K562 (cell line): ENCODE measurements around the gene NREP. TPM values are rescaled to one million over a fixed set of nuclear protein-coding genes. Genes with fewer than 3 reads are reported as not detected.
A peak's percentile ranks its signal among the peaks of the same experiment; 100 is the strongest.

ENCODE experiments used
- ATAC-seq: fragments of 200-7000 bp; cut with Tn5 transposase; 3 replicates; pipeline ENCODE4 v1.9.1; 2020; ENCODE audit warnings: moderate library complexity
- BruUV-seq: library from RNA; stranded (reverse); fragments of 400-500 nt; replicated peaks from 2 replicates; lab custom pipeline; 2021; lab: Mats Ljungman, UMichigan
- CTCF ChIA-PET: fragments of 300-600 bp; formaldehyde crosslinking; extraction: SDS; loops from one replicate; lab custom pipeline; 2021; ENCODE audit warnings: low intra/inter-chr PET ratio; lab: Yijun Ruan, JAX
- POLR2A ChIA-PET: fragments of 300-600, 350-650 bp; sonication (Branson Sonifier 250); formaldehyde crosslinking; extraction: SDS; loops from one replicate; lab custom pipeline; 2021; ENCODE audit warnings: antibody characterized with exemption, inconsistent platforms; lab: Yijun Ruan, JAX
- DNase-seq, 4 experiments: peaks; one replicate each; pipeline versions ENCODE4 v3.0.0 to v3.0.0-alpha.2; 2011 to 2018; ENCODE audit warnings: low spot score in 3 of 4, mixed read lengths in 3 of 4; ENCODE audit errors: extremely low read depth in 1 of 4
- FAIRE-seq: peaks from 2 replicates; lab custom pipeline; 2011; peaks lifted over from hg19 to GRCh38; lab: Jason Lieb, UNC
- H2AFZ ChIP-seq: 2 replicates; pipeline ENCODE4 v1.6.0; 2011; ENCODE audit warnings: low read depth, low read length, control low read depth, inconsistent platforms
- H3K27ac ChIP-seq: fragments of 200-600 bp; 3 replicates; pipeline ENCODE4 v1.8.0; 2011; ENCODE audit warnings: low read depth, mild to moderate bottlenecking, control low read depth, inconsistent platforms, low read length, moderate library complexity, mixed read lengths; ENCODE audit errors: extremely low read depth
- H3K27me3 ChIP-seq, 2 experiments: fragments of 300-600 bp in 1 of 2; 2 replicates in 1 of 2; 3 replicates in 1 of 2; pipeline versions ENCODE4 v1.6.0 to v1.8.0; 2011; ENCODE audit warnings: inconsistent platforms in 2 of 2, low read length in 2 of 2, mild to moderate bottlenecking in 1 of 2, mixed read lengths in 1 of 2, moderate library complexity in 1 of 2; ENCODE audit not compliant: control insufficient read depth in 2 of 2, insufficient read depth in 2 of 2
- H3K36me3 ChIP-seq: fragments of 300-600 bp; 3 replicates; pipeline ENCODE4 v1.8.0; 2011; ENCODE audit warnings: mild to moderate bottlenecking, low read length, inconsistent platforms; ENCODE audit not compliant: control insufficient read depth, insufficient read depth
- H3K4me1 ChIP-seq, 2 experiments: fragments of 200-600 bp in 1 of 2; replicated peaks in 1 of 2; 2 replicates in 1 of 2; 3 replicates in 1 of 2; pipeline versions ENCODE4 v1.5.1 to v1.8.0; 2011; ENCODE audit warnings: inconsistent platforms in 2 of 2, low read length in 2 of 2, mild to moderate bottlenecking in 1 of 2, mixed read lengths in 1 of 2, moderate library complexity in 1 of 2; ENCODE audit not compliant: control insufficient read depth in 2 of 2, insufficient read depth in 2 of 2
- H3K4me2 ChIP-seq: 2 replicates; pipeline ENCODE4 v1.6.1; 2011; ENCODE audit warnings: low read length, control low read depth, inconsistent platforms, mixed read lengths; ENCODE audit not compliant: insufficient read depth
- H3K4me3 ChIP-seq: fragments of 200-600 bp; sonication (generic), shearing (Covaris generic); 2 replicates; pipeline ENCODE4 v1.5.1; 2016; ENCODE audit warnings: control low read depth, inconsistent platforms
- H3K79me2 ChIP-seq: fragments of 200-600 bp; 3 replicates; pipeline ENCODE4 v1.8.0; 2011; ENCODE audit warnings: low read length, inconsistent platforms; ENCODE audit not compliant: control insufficient read depth, insufficient read depth
- H3K9ac ChIP-seq, 2 experiments: 2 replicates each; pipeline versions ENCODE4 v1.6.0 to v1.6.1; 2011; ENCODE audit warnings: low read depth in 2 of 2, low read length in 2 of 2, control low read depth in 1 of 2, inconsistent platforms in 1 of 2, mild to moderate bottlenecking in 1 of 2, mixed read lengths in 1 of 2; ENCODE audit not compliant: insufficient read depth in 1 of 2
- H3K9me1 ChIP-seq: one replicate; pipeline ENCODE4 v1.6.0; 2011; ENCODE audit warnings: inconsistent platforms, mild to moderate bottlenecking, low read length, moderate library complexity; ENCODE audit not compliant: control insufficient read depth, insufficient read depth
- H3K9me3 ChIP-seq: replicated peaks from 2 replicates; pipeline ENCODE4 v1.5.1; 2011; ENCODE audit warnings: low read depth, low read length, inconsistent platforms; ENCODE audit not compliant: control insufficient read depth, insufficient read depth
- H4K20me1 ChIP-seq: replicated peaks from 2 replicates; pipeline ENCODE4 v1.6.1; 2011; ENCODE audit warnings: low read length, inconsistent platforms, mixed read lengths; ENCODE audit not compliant: control insufficient read depth, insufficient read depth
- HEY1 ChIP-seq: fragments of 250-450 bp; sonication (Bioruptor Pico); IDR thresholded peaks from 2 replicates; pipeline ENCODE4 v1.5.0; 2020; ENCODE audit warnings: mild to moderate bottlenecking, moderate library complexity, borderline replicate concordance
- MTF1 ChIP-seq: fragments of 250-450 bp; sonication (Bioruptor Pico); IDR thresholded peaks from 2 replicates; pipeline ENCODE4 v1.9.0; 2021; ENCODE audit warnings: moderate library complexity, mild to moderate bottlenecking, inconsistent platforms, borderline replicate concordance
- NR3C1 ChIP-seq: sonication (generic); formaldehyde crosslinking; IDR thresholded peaks from 2 replicates; pipeline ENCODE4 v1.8.1; 2022; ENCODE audit warnings: missing genetic modification reagents
- PHTF2 ChIP-seq: fragments of 250-450 bp; sonication (Bioruptor Pico); IDR thresholded peaks from 2 replicates; pipeline ENCODE4 v1.5.0; 2021; ENCODE audit warnings: mild to moderate bottlenecking
- STAG1 ChIP-seq: sonication (generic); formaldehyde crosslinking; IDR thresholded peaks from 2 replicates; pipeline ENCODE4 v1.5.0; 2020; ENCODE audit warnings: missing genetic modification reagents, borderline replicate concordance
- TARDBP ChIP-seq: fragments of 450-650 bp; IDR thresholded peaks from 2 replicates; pipeline ENCODE4 v1.6.1; 2016
- ZNF431 ChIP-seq: sonication (generic); formaldehyde crosslinking; IDR thresholded peaks from 2 replicates; pipeline ENCODE4 v1.8.0; 2022; ENCODE audit warnings: mild to moderate bottlenecking, missing genetic modification reagents
- WGBS: fragments of 100-300 bp; shearing (Covaris generic); methylation state at CpG from one replicate; pipeline ENCODE4 v1.1.6; 2016; ENCODE audit warnings: low coverage, mixed read lengths; ENCODE audit not compliant: insufficient coverage; ENCODE audit errors: missing lambda C conversion rate; 5-methylcytosine and 5-hydroxymethylcytosine counted together
- in situ Hi-C: fragments of 300-500 bp; cut with MboI; formaldehyde crosslinking; loops from 4 replicates; pipeline ENCODE4 v1.15.0; 2018; ENCODE audit warnings: inconsistent platforms, mixed read lengths
- intact Hi-C: fragments of 100-400 bp; cut with micrococcal nuclease; formaldehyde crosslinking; loops from 2 replicates; pipeline ENCODE4 v1.14.2; 2022
- polyA plus RNA-seq, 8 experiments: library from polyadenylated mRNA; depleted of rRNA in 4 of 8; stranded (reverse) in 5 of 8; unstranded in 3 of 8; fragments of >200 nt; fragmentation: Nextera tagmentation in 2 of 8; fragmentation: Illumina TruSeq in 1 of 8; extraction: Ambion mirVana in 2 of 8; extraction: Trizol in 1 of 8; gene quantifications; 2 replicates each; pipeline versions ENCODE4 v1.2.1 to v1.2.3, GENCODE V29; 2011 to 2014; ENCODE audit warnings: inconsistent platforms in 1 of 8, missing spikeins in 1 of 8
- total RNA-seq, 7 experiments: library from RNA; depleted of rRNA in 6 of 7; stranded (reverse); fragments of >200 nt in 6 of 7; fragmentation: Illumina TruSeq in 2 of 7; extraction: Trizol in 2 of 7; gene quantifications; 2 replicates each; pipeline versions ENCODE4 v1.2.1 to v1.2.3, GENCODE V29; 2011 to 2021; ENCODE audit warnings: low replicate concordance in 1 of 7
- TF ChIP-seq, protein P1 (sequence below): sonication (generic); formaldehyde crosslinking; IDR thresholded peaks from 2 replicates; pipeline ENCODE4 v1.8.0; 2022; ENCODE audit warnings: mild to moderate bottlenecking, missing genetic modification reagents
- TF ChIP-seq, protein P2 (sequence below), 2 experiments: IDR thresholded peaks in 1 of 2; conservative IDR thresholded peaks in 1 of 2; 2 replicates each; pipeline ENCODE4 v1.6.1; 2016; ENCODE audit warnings: low read depth in 2 of 2, mild to moderate bottlenecking in 1 of 2, missing compliant biosample characterization in 1 of 2, missing genetic modification characterization in 1 of 2, moderate library complexity in 1 of 2

NREP gene
- total and polyA plus RNA-seq, 9 of the 15 experiments (the other 6 are each of a cell fraction or from before 2014, with no cell fraction given) = 0.08 to 0.58 (median 0.23) TPM; not detected in 1

DNA sequence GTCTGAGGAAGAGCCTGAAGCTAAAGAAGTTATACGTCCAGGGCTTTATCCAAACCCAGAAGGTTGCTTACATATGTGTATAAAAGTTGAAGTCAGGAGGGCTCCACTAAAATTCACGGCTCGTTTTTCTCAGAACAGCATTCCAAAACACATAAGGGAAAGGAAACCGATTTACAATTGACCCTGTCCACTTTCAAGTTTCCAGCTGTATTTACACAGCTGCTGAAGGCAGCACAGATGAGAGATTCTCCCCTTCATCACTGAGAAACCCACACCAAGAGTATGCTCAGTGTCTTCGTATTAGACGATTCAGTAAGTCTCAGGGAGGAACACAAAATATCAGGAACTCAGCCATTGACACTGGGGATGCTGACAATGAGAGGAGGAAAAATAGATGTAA lies 5.9 kb upstream of the NREP start (continued):
- TF ChIP-seq, protein P1, sequence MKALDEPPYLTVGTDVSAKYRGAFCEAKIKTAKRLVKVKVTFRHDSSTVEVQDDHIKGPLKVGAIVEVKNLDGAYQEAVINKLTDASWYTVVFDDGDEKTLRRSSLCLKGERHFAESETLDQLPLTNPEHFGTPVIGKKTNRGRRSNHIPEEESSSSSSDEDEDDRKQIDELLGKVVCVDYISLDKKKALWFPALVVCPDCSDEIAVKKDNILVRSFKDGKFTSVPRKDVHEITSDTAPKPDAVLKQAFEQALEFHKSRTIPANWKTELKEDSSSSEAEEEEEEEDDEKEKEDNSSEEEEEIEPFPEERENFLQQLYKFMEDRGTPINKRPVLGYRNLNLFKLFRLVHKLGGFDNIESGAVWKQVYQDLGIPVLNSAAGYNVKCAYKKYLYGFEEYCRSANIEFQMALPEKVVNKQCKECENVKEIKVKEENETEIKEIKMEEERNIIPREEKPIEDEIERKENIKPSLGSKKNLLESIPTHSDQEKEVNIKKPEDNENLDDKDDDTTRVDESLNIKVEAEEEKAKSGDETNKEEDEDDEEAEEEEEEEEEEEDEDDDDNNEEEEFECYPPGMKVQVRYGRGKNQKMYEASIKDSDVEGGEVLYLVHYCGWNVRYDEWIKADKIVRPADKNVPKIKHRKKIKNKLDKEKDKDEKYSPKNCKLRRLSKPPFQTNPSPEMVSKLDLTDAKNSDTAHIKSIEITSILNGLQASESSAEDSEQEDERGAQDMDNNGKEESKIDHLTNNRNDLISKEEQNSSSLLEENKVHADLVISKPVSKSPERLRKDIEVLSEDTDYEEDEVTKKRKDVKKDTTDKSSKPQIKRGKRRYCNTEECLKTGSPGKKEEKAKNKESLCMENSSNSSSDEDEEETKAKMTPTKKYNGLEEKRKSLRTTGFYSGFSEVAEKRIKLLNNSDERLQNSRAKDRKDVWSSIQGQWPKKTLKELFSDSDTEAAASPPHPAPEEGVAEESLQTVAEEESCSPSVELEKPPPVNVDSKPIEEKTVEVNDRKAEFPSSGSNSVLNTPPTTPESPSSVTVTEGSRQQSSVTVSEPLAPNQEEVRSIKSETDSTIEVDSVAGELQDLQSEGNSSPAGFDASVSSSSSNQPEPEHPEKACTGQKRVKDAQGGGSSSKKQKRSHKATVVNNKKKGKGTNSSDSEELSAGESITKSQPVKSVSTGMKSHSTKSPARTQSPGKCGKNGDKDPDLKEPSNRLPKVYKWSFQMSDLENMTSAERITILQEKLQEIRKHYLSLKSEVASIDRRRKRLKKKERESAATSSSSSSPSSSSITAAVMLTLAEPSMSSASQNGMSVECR = no peak
- TF ChIP-seq MTF1 (CRISPR knock-in tag) = no peak
- no peak for TF ChIP-seq PHTF2
- TF ChIP-seq HEY1 (CRISPR knock-in tag) = no peak

DNA sequence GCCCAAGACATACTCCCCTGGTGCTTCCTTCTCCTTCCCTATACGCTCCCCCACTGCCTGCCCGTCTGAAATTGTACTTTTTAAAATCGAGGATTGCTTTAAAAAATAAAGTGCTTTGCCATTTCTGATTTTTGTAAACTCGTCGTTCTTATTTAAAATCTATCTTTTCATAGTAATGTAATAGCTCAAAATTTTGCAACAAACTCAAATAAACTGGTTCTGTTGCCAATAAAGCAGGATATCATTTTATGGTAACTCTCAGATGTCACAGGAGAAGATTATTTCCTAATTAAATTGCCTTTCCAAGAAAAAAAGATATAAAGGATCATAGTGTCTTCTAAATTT lies 1.3 kb upstream of the NREP start:
- CTCF ChIA-PET = no interaction called here
- H3K27ac ChIP-seq = no peak overlapping the region
- ATAC-seq = no peak

More for the DNA sequence above, 1.3 kb upstream of the NREP start:
- H3K4me1 ChIP-seq = peaks cover 0 to 10% of the 10 kb centered on the region in 2 experiments; a peak in 2 of 5 replicates
- in situ Hi-C loops = no loop called here
- 0 out of 4 replicates have a peak overlapping the region, but pooled peaks of 1 of the 2 experiments have one; percentile 50 for H3K9ac ChIP-seq
- FAIRE-seq (no peak), DNase-seq (no peak)
- intact Hi-C loops = no loop called here
- no peak overlapping the region for H3K4me3 ChIP-seq
- no peaks in the 10 kb centered on the region for H3K9me1 ChIP-seq
- H3K79me2 ChIP-seq = no peaks in the 10 kb centered on the region
- H4K20me1 ChIP-seq = no peaks in the 10 kb centered on the region
- no peak overlapping the region for H2AFZ ChIP-seq
- H3K9me3 ChIP-seq = no peaks in the 10 kb centered on the region
- WGBS = 22% methylated on average over 5 of the region's 5 CpGs
- H3K36me3 ChIP-seq = no peaks in the 10 kb centered on the region
- BruUV-seq = no TSS peak
- POLR2A ChIA-PET = interaction anchor here (0.8 kb wide), 1 partner anchor 8 kb away, joined by 3 read pairs; no protein-coding TSS in a partner anchor
- peaks cover 0 to 5% of the 10 kb centered on the region in 2 experiments; a peak in 1 of 5 replicates for H3K27me3 ChIP-seq
- TF ChIP-seq NR3C1 (CRISPR knock-in tag) (no peak), TARDBP (no peak), ZNF431 (no peak), STAG1 (CRISPR knock-in tag) (no peak)
- TF ChIP-seq, protein P2, sequence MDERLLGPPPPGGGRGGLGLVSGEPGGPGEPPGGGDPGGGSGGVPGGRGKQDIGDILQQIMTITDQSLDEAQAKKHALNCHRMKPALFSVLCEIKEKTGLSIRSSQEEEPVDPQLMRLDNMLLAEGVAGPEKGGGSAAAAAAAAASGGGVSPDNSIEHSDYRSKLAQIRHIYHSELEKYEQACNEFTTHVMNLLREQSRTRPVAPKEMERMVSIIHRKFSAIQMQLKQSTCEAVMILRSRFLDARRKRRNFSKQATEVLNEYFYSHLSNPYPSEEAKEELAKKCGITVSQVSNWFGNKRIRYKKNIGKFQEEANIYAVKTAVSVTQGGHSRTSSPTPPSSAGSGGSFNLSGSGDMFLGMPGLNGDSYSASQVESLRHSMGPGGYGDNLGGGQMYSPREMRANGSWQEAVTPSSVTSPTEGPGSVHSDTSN (CRISPR knock-in tag; IDR thresholded peaks at IDR 0.05; ENCODE audit: low read depth) = no peak
- TF ChIP-seq, protein P2 (tag; conservative IDR thresholded peaks at IDR 0.05; ENCODE audit: low read depth) = no peak
- TF ChIP-seq, all 486 proteins: peak for 0
- H3K4me2 ChIP-seq = no peak overlapping the region
